GM23338 (cell line): ENCODE data around the gene TEKT3. TPM values are rescaled to one million over a fixed set of nuclear protein-coding genes. Genes with fewer than 3 reads are reported as not detected.

Source experiments
- ATAC-seq: fragments of 200-7000 bp; cut with Tn5 transposase; 3 replicates; pipeline ENCODE4 v1.9.1; 2020
- DNase-seq: peaks from one replicate; pipeline ENCODE4 v3.0.0-alpha.2; 2015; ENCODE audit warnings: low spot score
- H2AFZ ChIP-seq: fragments of 200-600 bp; sonication (generic); 2 replicates; pipeline ENCODE4 v1.8.0; 2016; ENCODE audit warnings: antibody characterized with exemption, mild to moderate bottlenecking, moderate library complexity
- H3F3A ChIP-seq: fragments of 200-600 bp; sonication (generic); replicated peaks from 2 replicates; pipeline ENCODE4 v1.8.0; 2017; ENCODE audit warnings: antibody characterized with exemption, mixed run types, low read depth
- H3K27ac ChIP-seq: fragments of 200-600 bp; sonication (generic); 2 replicates; pipeline ENCODE4 v1.6.1; 2016; ENCODE audit warnings: low read depth
- H3K27me3 ChIP-seq: fragments of 200-600 bp; sonication (generic); 2 replicates; pipeline ENCODE4 v1.8.0; 2016; ENCODE audit warnings: mild to moderate bottlenecking, mixed run types, moderate library complexity; ENCODE audit not compliant: insufficient read depth
- H3K36me3 ChIP-seq: fragments of 200-600 bp; sonication (generic); 2 replicates; pipeline ENCODE4 v1.8.0; 2016; ENCODE audit warnings: mild to moderate bottlenecking; ENCODE audit not compliant: insufficient read depth
- H3K4me1 ChIP-seq: fragments of 200-600 bp; sonication (generic); 2 replicates; pipeline ENCODE4 v1.8.0; 2016; ENCODE audit warnings: mild to moderate bottlenecking, moderate library complexity; ENCODE audit not compliant: insufficient read depth
- H3K4me2 ChIP-seq: fragments of 200-600 bp; sonication (generic); 2 replicates; pipeline ENCODE4 v1.7.1; 2017; ENCODE audit warnings: mixed run types
- H3K4me3 ChIP-seq: fragments of 200-600 bp; sonication (generic); 2 replicates; pipeline ENCODE4 v1.6.1; 2016; ENCODE audit warnings: mixed run types
- H3K79me2 ChIP-seq: fragments of 200-600 bp; sonication (generic); replicated peaks from 2 replicates; pipeline ENCODE4 v1.8.0; 2017; ENCODE audit warnings: mild to moderate bottlenecking; ENCODE audit not compliant: insufficient read depth
- H3K9me2 ChIP-seq: fragments of 200-600 bp; sonication (generic); 2 replicates; pipeline ENCODE4 v1.8.0; 2017; ENCODE audit not compliant: insufficient read depth
- H4K20me1 ChIP-seq: fragments of 200-600 bp; sonication (generic); replicated peaks from 2 replicates; pipeline ENCODE4 v1.8.0; 2017; ENCODE audit warnings: mild to moderate bottlenecking; ENCODE audit not compliant: insufficient read depth
- H3K27ac Mint-ChIP-seq: 2 replicates; pipeline ENCODE4 v1.8.0; 2020; ENCODE audit warnings: inconsistent platforms, mild to moderate bottlenecking, moderate library complexity, mixed read lengths
- H3K27me3 Mint-ChIP-seq: 3 replicates; pipeline ENCODE4 v1.8.0; 2022; ENCODE audit warnings: low read depth, mild to moderate bottlenecking, moderate library complexity, mixed read lengths, inconsistent platforms; ENCODE audit not compliant: insufficient read depth, poor library complexity
- H3K36me3 Mint-ChIP-seq: 3 replicates; pipeline ENCODE4 v1.8.0; 2021; ENCODE audit warnings: low read depth, mild to moderate bottlenecking, inconsistent platforms, moderate library complexity, mixed read lengths
- H3K4me1 Mint-ChIP-seq: 3 replicates; pipeline ENCODE4 v1.8.0; 2020; ENCODE audit warnings: mild to moderate bottlenecking, inconsistent platforms, mixed read lengths
- H3K4me3 Mint-ChIP-seq: 3 replicates; pipeline ENCODE4 v1.8.0; 2021; ENCODE audit warnings: moderate library complexity, mild to moderate bottlenecking, inconsistent platforms, mixed read lengths
- H3K9me3 Mint-ChIP-seq: 3 replicates; pipeline ENCODE4 v1.8.0; 2020; ENCODE audit warnings: moderate library complexity, mild to moderate bottlenecking, inconsistent platforms, mixed read lengths
- CREB1 ChIP-seq: fragments of 250-450 bp; sonication (Bioruptor Pico); IDR thresholded peaks from 2 replicates; pipeline ENCODE4 v1.5.0; 2020; ENCODE audit warnings: low read depth, mild to moderate bottlenecking, moderate library complexity
- EZH2 ChIP-seq: fragments of 200-600 bp; sonication (generic); IDR thresholded peaks from one replicate; pipeline ENCODE4 v1.8.0; 2017; ENCODE audit warnings: antibody characterized with exemption, mild to moderate bottlenecking, low read depth; ENCODE audit not compliant: unreplicated experiment
- EZH2phosphoT487 ChIP-seq: fragments of 200-600 bp; sonication (generic); IDR thresholded peaks from one replicate; pipeline ENCODE4 v1.8.1; 2018; ENCODE audit warnings: antibody characterized with exemption; ENCODE audit not compliant: unreplicated experiment
- JUNB ChIP-seq: IDR thresholded peaks from one replicate; pipeline ENCODE4 v1.6.1; 2016; ENCODE audit warnings: antibody characterized with exemption; ENCODE audit not compliant: unreplicated experiment
- NANOG ChIP-seq: IDR thresholded peaks from 2 replicates; pipeline ENCODE4 v1.6.1; 2016; ENCODE audit warnings: antibody characterized with exemption, borderline replicate concordance
- POLR2AphosphoS5 ChIP-seq: IDR thresholded peaks from 2 replicates; pipeline ENCODE4 v1.6.1; 2016; ENCODE audit warnings: antibody characterized with exemption, low read depth
- REST ChIP-seq: IDR thresholded peaks from one replicate; pipeline ENCODE4 v1.6.1; 2018; ENCODE audit warnings: antibody characterized with exemption; ENCODE audit not compliant: unreplicated experiment
- STAT1 ChIP-seq: IDR thresholded peaks from one replicate; pipeline ENCODE4 v1.6.1; 2016; ENCODE audit warnings: antibody characterized with exemption; ENCODE audit not compliant: unreplicated experiment
- ZNF114 ChIP-seq: fragments of 250-450 bp; sonication (Bioruptor Pico); IDR thresholded peaks from 2 replicates; pipeline ENCODE4 v1.5.0; 2020; ENCODE audit warnings: mild to moderate bottlenecking, moderate library complexity
- ZNF331 ChIP-seq: fragments of 250-450 bp; sonication (Bioruptor Pico); IDR thresholded peaks from 2 replicates; pipeline ENCODE4 v1.5.0; 2020; ENCODE audit warnings: low read depth, mild to moderate bottlenecking, moderate library complexity
- polyA plus RNA-seq: library from polyadenylated mRNA; unstranded; fragments of >200 nt; fragmentation: Nextera tagmentation; extraction: Ambion mirVana; gene quantifications from 2 replicates; pipeline ENCODE4 v1.2.1, GENCODE V29; 2016
- total RNA-seq: library from RNA; depleted of rRNA; stranded (reverse); fragments of >200 nt; shearing (Covaris generic); gene quantifications from 2 replicates; pipeline ENCODE4 v1.2.3, GENCODE V29; 2014
- TF ChIP-seq, protein P1 (sequence below): IDR thresholded peaks from 2 replicates; pipeline ENCODE4 v1.6.1; 2016; ENCODE audit warnings: antibody characterized with exemption
- TF ChIP-seq, protein P2 (sequence below), 2 experiments: fragments of 200-600 bp in 1 of 2; sonication (generic) in 1 of 2; conservative IDR thresholded peaks; 2 replicates each; pipeline versions ENCODE4 v1.5.1 to v1.6.1; 2016 to 2017; ENCODE audit warnings: antibody characterized with exemption in 2 of 2, low read depth in 2 of 2, mild to moderate bottlenecking in 2 of 2, moderate library complexity in 1 of 2
- TF ChIP-seq, protein P3 (sequence below): fragments of 250-450 bp; sonication (Bioruptor Pico); IDR thresholded peaks from 2 replicates; pipeline ENCODE4 v1.5.0; 2020; ENCODE audit warnings: mild to moderate bottlenecking, moderate library complexity

The TEKT3 gene
- total and polyA plus RNA-seq, 2 experiments from 2014 or later = 1.6 to 2.0 TPM

DNA sequence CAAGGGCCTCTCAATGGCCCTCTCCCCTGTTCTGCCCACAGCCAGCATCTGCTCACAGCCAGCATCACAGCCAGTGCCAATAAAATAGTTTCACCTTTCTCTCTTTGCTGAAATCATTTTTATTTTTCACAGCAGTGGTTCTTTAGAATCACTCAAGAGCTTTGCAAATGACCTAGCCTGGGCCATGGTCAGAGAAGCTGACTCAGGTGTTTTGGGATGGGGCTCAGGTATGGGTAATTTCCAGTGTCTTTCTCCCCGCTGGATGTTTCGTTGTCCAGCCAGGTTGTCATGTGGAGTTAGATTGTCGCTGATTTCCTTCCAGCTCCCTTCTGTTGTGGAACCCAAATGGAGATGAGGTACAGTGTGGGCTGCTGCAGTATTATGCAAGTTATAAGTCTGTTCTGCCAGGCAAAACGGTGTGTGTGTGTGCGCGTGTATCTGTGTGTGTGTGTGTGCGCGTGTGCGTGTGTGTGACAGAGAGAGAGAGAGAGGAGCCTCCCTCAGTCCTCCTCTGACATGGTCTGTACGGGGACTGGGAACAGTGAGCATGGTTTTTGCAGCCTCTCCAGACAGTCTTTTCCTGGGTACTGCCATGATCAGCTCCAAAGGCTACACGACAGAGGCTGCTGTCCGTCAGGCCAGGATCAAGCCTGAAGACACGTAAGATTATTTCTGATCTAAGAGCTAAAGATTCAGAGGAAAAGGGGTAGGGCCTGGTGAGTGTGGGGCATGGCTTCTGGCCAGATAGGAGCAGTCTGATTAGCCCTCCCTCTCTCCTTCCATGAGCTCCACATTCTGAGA lies 74.9 kb downstream of the TEKT3 start:
- no peak overlapping the region for H3K4me3 Mint-ChIP-seq
- peaks cover 41% of the 10 kb centered on the region for H3K27me3 Mint-ChIP-seq
- H3K27ac Mint-ChIP-seq = no peak overlapping the region
- Histone ChIP-seq H3K79me2 (no peaks in the 10 kb centered on the region), H3K36me3 (no peaks in the 10 kb centered on the region), H3F3A (no peaks in the 10 kb centered on the region), H2AFZ (no peak overlapping the region), H3K27ac (no peak overlapping the region), H4K20me1 (no peaks in the 10 kb centered on the region), H3K4me2 (no peak overlapping the region), H3K4me1 (peaks cover 16% of the 10 kb centered on the region; the same call in 1 of the 2 replicates), H3K9me2 (no peaks in the 10 kb centered on the region), H3K4me3 (no peak overlapping the region), H3K27me3 (peaks cover 46% of the 10 kb centered on the region)
- ATAC-seq = no peak
- no peaks in the 10 kb centered on the region for H3K9me3 Mint-ChIP-seq
- H3K4me1 Mint-ChIP-seq = peaks cover 13% of the 10 kb centered on the region; the same call in 2 of the 3 replicates
- no peaks in the 10 kb centered on the region for H3K36me3 Mint-ChIP-seq
- DNase-seq = no peak
- TF ChIP-seq ZNF114 (no peak), EZH2 (no peak), POLR2AphosphoS5 (no peak), EZH2phosphoT487 (no peak), REST (no peak), ZNF331 (no peak), STAT1 (no peak), NANOG (no peak), JUNB (no peak), CREB1 (CRISPR knock-in tag) (no peak)
- TF ChIP-seq, protein P1, sequence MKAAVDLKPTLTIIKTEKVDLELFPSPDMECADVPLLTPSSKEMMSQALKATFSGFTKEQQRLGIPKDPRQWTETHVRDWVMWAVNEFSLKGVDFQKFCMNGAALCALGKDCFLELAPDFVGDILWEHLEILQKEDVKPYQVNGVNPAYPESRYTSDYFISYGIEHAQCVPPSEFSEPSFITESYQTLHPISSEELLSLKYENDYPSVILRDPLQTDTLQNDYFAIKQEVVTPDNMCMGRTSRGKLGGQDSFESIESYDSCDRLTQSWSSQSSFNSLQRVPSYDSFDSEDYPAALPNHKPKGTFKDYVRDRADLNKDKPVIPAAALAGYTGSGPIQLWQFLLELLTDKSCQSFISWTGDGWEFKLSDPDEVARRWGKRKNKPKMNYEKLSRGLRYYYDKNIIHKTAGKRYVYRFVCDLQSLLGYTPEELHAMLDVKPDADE = no peak
- TF ChIP-seq, protein P2, sequence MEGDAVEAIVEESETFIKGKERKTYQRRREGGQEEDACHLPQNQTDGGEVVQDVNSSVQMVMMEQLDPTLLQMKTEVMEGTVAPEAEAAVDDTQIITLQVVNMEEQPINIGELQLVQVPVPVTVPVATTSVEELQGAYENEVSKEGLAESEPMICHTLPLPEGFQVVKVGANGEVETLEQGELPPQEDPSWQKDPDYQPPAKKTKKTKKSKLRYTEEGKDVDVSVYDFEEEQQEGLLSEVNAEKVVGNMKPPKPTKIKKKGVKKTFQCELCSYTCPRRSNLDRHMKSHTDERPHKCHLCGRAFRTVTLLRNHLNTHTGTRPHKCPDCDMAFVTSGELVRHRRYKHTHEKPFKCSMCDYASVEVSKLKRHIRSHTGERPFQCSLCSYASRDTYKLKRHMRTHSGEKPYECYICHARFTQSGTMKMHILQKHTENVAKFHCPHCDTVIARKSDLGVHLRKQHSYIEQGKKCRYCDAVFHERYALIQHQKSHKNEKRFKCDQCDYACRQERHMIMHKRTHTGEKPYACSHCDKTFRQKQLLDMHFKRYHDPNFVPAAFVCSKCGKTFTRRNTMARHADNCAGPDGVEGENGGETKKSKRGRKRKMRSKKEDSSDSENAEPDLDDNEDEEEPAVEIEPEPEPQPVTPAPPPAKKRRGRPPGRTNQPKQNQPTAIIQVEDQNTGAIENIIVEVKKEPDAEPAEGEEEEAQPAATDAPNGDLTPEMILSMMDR (conservative IDR thresholded peaks at IDR 0.05; ENCODE audit: low read depth in 2 of 2) = no peak
- TF ChIP-seq, protein P3, sequence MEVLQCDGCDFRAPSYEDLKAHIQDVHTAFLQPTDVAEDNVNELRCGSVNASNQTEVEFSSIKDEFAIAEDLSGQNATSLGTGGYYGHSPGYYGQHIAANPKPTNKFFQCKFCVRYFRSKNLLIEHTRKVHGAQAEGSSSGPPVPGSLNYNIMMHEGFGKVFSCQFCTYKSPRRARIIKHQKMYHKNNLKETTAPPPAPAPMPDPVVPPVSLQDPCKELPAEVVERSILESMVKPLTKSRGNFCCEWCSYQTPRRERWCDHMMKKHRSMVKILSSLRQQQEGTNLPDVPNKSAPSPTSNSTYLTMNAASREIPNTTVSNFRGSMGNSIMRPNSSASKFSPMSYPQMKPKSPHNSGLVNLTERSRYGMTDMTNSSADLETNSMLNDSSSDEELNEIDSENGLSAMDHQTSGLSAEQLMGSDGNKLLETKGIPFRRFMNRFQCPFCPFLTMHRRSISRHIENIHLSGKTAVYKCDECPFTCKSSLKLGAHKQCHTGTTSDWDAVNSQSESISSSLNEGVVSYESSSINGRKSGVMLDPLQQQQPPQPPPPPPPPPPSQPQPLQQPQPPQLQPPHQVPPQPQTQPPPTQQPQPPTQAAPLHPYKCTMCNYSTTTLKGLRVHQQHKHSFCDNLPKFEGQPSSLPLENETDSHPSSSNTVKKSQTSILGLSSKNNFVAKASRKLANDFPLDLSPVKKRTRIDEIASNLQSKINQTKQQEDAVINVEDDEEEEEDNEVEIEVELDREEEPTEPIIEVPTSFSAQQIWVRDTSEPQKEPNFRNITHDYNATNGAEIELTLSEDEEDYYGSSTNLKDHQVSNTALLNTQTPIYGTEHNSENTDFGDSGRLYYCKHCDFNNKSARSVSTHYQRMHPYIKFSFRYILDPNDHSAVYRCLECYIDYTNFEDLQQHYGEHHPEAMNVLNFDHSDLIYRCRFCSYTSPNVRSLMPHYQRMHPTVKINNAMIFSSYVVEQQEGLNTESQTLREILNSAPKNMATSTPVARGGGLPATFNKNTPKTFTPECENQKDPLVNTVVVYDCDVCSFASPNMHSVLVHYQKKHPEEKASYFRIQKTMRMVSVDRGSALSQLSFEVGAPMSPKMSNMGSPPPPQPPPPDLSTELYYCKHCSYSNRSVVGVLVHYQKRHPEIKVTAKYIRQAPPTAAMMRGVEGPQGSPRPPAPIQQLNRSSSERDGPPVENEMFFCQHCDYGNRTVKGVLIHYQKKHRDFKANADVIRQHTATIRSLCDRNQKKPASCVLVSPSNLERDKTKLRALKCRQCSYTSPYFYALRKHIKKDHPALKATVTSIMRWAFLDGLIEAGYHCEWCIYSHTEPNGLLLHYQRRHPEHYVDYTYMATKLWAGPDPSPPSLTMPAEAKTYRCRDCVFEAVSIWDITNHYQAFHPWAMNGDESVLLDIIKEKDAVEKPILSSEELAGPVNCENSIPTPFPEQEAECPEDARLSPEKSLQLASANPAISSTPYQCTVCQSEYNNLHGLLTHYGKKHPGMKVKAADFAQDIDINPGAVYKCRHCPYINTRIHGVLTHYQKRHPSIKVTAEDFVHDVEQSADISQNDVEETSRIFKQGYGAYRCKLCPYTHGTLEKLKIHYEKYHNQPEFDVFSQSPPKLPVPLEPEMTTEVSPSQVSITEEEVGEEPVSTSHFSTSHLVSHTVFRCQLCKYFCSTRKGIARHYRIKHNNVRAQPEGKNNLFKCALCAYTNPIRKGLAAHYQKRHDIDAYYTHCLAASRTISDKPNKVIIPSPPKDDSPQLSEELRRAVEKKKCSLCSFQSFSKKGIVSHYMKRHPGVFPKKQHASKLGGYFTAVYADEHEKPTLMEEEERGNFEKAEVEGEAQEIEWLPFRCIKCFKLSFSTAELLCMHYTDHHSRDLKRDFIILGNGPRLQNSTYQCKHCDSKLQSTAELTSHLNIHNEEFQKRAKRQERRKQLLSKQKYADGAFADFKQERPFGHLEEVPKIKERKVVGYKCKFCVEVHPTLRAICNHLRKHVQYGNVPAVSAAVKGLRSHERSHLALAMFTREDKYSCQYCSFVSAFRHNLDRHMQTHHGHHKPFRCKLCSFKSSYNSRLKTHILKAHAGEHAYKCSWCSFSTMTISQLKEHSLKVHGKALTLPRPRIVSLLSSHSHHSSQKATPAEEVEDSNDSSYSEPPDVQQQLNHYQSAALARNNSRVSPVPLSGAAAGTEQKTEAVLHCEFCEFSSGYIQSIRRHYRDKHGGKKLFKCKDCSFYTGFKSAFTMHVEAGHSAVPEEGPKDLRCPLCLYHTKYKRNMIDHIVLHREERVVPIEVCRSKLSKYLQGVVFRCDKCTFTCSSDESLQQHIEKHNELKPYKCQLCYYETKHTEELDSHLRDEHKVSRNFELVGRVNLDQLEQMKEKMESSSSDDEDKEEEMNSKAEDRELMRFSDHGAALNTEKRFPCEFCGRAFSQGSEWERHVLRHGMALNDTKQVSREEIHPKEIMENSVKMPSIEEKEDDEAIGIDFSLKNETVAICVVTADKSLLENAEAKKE (CRISPR knock-in tag) = no peak
